ENCODE data around the gene COQ7. TPM values are rescaled to one million over a fixed set of nuclear protein-coding genes. Genes with fewer than 3 reads are reported as not detected.
A peak's percentile ranks its signal among the peaks of the same experiment; 100 is the strongest.

COQ7 gene
- total RNA-seq, 2 experiments from 2014 or later: 13.3 to 16.3 TPM

DNA sequence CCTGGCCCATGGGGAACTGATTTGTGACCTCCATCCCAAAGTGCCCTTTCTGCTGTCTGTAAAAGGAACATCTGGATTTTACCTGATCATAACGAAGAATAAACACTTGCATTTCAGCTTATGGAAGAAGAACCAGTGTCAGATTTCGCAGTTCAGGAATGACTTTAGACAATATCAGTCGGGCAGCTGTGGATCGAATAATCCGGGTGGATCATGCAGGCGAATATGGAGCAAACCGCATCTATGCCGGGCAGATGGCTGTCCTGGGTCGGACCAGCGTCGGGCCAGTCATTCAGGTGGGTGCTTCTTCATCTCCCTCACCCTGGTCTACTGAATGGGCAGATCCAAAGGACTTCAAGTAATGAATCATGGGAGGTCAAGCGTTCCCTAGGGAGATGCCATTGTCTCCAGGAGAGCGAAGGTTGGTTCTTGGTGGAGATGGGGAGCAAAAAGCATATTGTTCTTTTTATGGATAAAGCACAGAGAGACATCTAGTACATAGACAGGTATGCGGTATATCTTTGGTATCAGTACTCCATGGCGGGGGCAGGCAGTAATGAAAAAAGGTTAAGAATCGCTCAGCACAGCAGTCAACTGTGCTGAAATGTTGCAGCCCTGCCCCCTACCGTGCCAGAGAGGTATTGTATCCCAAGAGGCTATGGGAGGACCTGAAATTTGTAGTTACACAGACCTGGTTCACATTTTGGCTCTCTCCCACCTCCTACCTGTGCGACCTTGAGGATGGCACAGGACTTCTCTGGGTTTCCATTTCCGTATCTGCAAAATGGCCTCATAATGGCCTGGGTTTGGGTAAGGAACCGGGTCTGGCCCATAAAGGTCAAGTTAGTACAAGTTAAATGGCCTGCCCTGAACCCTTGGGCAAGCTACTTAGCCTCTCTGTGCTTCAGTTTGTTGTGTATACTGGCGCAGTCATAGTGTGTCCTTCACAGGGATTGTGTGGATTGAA is 4.7 kb downstream of the COQ7 start:
- POLR2A ChIA-PET: no interaction called here
- Mint-ChIP-seq H3K27me3 (no peaks in the 10 kb centered on the region), H3K9me3 (no peaks in the 10 kb centered on the region), H3K36me3 (peaks cover 3% of the 10 kb centered on the region), H3K4me1 (peaks cover 5% of the 10 kb centered on the region), H3K4me3 (no peak overlapping the region), H3K27ac (no peak overlapping the region)
- DNase-seq (peak; percentile 57), ATAC-seq (ENCODE audit: low read depth) (no peak)

DNA sequence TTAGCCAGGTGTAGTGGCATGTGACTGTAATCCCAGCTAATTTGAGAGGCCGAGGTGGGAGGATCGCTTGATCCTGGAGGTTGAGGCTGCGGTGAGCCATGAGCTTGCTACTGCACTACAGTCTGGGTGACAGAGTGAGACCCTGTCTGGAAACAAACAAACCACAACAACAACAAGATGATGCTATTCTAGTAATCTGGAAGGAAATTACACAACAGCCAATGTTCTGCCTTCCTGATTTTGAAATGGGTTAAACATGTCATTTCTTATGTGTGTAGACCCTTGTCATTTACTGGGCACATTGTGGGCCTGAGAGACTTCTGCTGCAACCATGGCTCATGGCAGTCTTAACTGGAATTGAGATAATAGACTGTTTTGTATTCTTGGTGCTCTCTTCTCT is 5.9 kb downstream of the COQ7 start:
- DNase-seq (no peak), ATAC-seq (ENCODE audit: low read depth) (no peak)
- no peaks in the 10 kb centered on the region for H3K9me3 Mint-ChIP-seq
- POLR2A ChIA-PET: no interaction called here
- no peaks in the 10 kb centered on the region for H3K27me3 Mint-ChIP-seq
- peaks cover 3% of the 10 kb centered on the region for H3K4me1 Mint-ChIP-seq
- peaks cover 3% of the 10 kb centered on the region for H3K36me3 Mint-ChIP-seq
- H3K27ac Mint-ChIP-seq: no peak overlapping the region
- no peak overlapping the region for H3K4me3 Mint-ChIP-seq

DNA sequence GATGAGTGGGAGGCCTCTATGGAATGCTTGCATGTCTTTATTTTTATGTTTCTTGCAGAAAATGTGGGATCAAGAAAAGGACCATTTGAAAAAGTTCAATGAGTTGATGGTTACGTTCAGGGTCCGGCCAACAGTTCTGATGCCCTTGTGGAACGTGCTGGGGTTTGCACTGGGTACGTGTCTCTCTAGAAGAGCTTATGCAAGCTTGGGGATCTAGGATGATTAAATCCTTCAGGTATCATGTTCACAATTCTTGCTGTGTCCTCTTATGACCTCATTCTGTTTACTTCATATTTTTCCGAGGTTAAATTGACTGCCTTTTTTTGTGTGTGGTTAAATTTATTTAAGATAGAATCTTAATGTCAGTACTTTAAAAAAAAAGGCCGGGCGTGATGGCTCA is 6.4 kb downstream of the COQ7 start:
- DNase-seq (no peak), ATAC-seq (ENCODE audit: low read depth) (no peak)
- Mint-ChIP-seq H3K36me3 (peaks cover 3% of the 10 kb centered on the region), H3K9me3 (no peaks in the 10 kb centered on the region), H3K4me3 (no peak overlapping the region), H3K27ac (no peak overlapping the region), H3K4me1 (peaks cover under 1% of the 10 kb centered on the region), H3K27me3 (no peaks in the 10 kb centered on the region)
- POLR2A ChIA-PET: no interaction called here

DNA sequence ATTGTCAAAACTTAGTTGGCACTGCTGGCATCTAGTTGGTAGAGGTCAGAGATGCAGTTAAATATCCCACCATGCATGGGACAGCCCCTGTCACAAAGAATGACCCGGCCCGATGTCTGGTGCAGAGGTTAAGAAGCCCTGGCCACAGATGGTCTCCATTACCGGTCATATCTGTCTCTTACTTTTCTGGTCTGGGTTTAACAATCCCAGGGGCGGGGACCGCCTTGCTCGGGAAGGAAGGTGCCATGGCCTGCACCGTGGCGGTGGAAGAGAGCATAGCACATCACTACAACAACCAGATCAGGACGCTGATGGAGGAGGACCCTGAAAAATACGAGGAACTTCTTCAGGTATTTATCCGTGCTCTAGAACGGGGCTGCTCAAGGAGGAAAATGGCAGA is 8.1 kb downstream of the COQ7 start:
- Mint-ChIP-seq H3K4me3 (no peak overlapping the region), H3K4me1 (no peaks in the 10 kb centered on the region), H3K36me3 (peaks cover 4% of the 10 kb centered on the region), H3K9me3 (no peaks in the 10 kb centered on the region), H3K27ac (no peak overlapping the region), H3K27me3 (no peaks in the 10 kb centered on the region)
- ATAC-seq (ENCODE audit: low read depth): no peak
- DNase-seq: no peak
- POLR2A ChIA-PET: no interaction called here

DNA sequence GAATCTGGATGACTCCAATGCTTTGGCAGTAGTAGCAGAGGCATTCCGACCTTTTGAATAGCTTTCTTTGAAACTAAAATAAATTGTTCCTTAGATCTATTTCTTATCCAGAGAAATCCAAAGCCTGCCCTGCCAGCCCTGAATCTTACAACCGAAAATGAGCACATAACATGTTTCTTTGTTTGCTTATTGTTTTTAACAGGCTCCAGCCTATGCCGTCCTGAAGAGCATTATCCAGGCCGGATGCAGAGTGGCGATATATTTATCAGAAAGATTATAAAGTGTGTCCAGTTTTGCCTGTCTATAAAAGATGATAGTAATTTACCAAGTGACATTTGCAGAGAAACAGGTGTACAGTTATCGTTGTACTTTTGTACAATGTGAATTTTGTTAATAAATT is 10.5 kb downstream of the COQ7 start:
- DNase-seq: no peak
- Mint-ChIP-seq H3K27me3 (no peaks in the 10 kb centered on the region), H3K4me3 (no peak overlapping the region), H3K4me1 (no peaks in the 10 kb centered on the region), H3K9me3 (no peaks in the 10 kb centered on the region), H3K27ac (no peak overlapping the region), H3K36me3 (peaks cover 12% of the 10 kb centered on the region)
- POLR2A ChIA-PET: no interaction called here
- no peak for ATAC-seq (ENCODE audit: low read depth)

DNA sequence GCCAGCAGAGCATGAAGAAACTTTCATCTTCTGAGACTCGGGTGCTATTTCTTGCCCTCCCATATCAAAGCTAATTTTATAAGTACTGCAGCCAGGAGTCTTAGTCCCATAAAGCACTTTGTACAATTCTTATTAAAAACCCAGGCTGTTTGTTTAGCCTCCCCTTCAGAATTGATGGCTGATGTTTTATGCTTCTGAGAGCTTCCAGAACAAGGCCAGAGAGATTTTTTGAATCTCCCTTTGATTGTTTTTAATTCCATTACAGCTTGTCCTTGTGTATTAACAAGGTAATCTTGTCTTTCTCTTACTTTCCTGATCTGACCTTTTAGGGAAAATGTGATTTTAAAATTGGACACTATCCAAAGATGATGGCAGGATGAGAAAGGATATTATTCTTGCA is 16.3 kb downstream of the COQ7 start:
- Mint-ChIP-seq H3K4me1 (peaks cover 3% of the 10 kb centered on the region), H3K27ac (no peak overlapping the region), H3K4me3 (no peak overlapping the region), H3K27me3 (peaks cover 22% of the 10 kb centered on the region), H3K36me3 (peaks cover 9% of the 10 kb centered on the region), H3K9me3 (no peaks in the 10 kb centered on the region)
- ATAC-seq (ENCODE audit: low read depth): no peak
- POLR2A ChIA-PET: no interaction called here
- DNase-seq: no peak

DNA sequence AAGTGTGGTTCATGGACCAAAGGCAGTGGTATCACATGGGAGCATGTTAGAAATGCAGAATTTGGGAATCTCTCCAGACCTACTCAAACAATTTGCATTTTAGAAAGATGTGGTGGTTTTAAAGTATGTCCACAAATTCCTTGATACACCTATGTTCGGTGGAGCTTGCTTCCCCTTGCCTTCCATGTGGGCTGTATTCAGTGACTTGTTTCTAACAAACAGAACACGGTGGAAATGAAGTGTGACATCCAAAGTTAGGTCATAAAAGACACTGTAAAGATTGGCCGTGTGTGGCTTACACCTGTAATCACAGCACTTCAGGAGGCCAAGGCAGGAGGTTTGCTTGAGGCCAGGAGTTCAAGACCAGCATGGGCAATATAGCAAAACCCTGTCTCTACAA is 16.7 kb downstream of the COQ7 start:
- H3K4me3 Mint-ChIP-seq: no peak overlapping the region
- H3K36me3 Mint-ChIP-seq: peaks cover 9% of the 10 kb centered on the region
- DNase-seq (no peak), ATAC-seq (ENCODE audit: low read depth) (no peak)
- peaks cover 22% of the 10 kb centered on the region for H3K27me3 Mint-ChIP-seq
- no peak overlapping the region for H3K27ac Mint-ChIP-seq
- H3K4me1 Mint-ChIP-seq: peaks cover 3% of the 10 kb centered on the region
- POLR2A ChIA-PET: no interaction called here
- H3K9me3 Mint-ChIP-seq: no peaks in the 10 kb centered on the region

DNA sequence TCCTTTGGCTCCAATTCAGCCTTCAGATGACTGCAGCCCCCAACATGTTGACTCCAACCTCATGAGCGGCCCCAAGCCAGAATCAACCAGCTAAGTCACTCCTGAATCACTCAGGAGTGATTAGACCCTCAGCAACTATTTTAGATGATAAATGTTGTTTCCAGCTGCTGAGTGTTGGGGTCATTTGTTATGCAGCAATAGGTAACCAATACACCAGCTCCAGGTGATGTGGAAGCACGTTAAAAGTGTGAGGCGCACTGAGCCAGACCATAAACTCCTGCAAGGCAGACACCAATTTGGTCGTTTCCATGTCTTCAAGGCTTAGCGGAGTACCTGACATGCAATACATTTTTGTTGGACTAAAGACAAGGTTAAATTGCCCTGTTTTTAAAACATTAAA is 17.5 kb downstream of the COQ7 start:
- Mint-ChIP-seq H3K27ac (no peak overlapping the region), H3K4me3 (no peak overlapping the region), H3K27me3 (peaks cover 22% of the 10 kb centered on the region), H3K9me3 (no peaks in the 10 kb centered on the region), H3K4me1 (peaks cover 3% of the 10 kb centered on the region), H3K36me3 (peaks cover 9% of the 10 kb centered on the region)
- DNase-seq (no peak), ATAC-seq (ENCODE audit: low read depth) (no peak)
- POLR2A ChIA-PET: interaction anchor here (0.5 kb wide), 1 partner anchor 34 kb away, joined by 3 read pairs; no protein-coding TSS in a partner anchor

DNA sequence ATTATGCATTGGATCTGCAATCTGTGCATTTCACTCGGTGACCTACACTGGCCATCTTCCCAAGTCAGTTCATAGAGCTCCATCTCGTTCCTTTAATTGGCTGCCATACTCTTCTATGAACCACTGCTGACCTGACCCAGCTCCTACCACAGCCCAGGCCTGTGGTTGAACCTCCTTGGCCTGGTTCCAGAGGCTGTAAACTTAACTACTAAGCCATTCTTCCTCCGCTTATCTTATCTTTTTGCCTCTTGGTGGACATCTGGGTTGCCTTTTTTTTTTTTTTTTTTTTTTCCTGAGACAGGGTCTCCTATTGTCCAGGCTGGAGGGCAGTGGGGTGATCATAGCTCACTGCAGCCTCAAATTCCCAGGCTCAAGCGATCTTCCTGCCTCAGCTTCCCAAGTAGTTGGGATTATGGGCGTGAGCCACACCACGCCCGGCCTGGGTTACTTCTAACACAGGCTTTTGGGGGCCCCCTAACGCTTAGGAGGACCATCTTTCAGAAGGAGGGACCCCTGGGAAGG is 18.3 kb downstream of the COQ7 start:
- peaks cover 2% of the 10 kb centered on the region for H3K9me3 Mint-ChIP-seq
- ATAC-seq (ENCODE audit: low read depth): no peak
- peaks cover 7% of the 10 kb centered on the region for H3K36me3 Mint-ChIP-seq
- H3K27ac Mint-ChIP-seq: no peak overlapping the region
- POLR2A ChIA-PET: interaction anchor here (0.9 kb wide), 1 partner anchor 406 kb away, joined by 3 read pairs; no protein-coding TSS in a partner anchor
- peaks cover 24% of the 10 kb centered on the region for H3K27me3 Mint-ChIP-seq
- no peak for DNase-seq
- H3K4me3 Mint-ChIP-seq: no peak overlapping the region
- H3K4me1 Mint-ChIP-seq: peaks cover 3% of the 10 kb centered on the region

DNA sequence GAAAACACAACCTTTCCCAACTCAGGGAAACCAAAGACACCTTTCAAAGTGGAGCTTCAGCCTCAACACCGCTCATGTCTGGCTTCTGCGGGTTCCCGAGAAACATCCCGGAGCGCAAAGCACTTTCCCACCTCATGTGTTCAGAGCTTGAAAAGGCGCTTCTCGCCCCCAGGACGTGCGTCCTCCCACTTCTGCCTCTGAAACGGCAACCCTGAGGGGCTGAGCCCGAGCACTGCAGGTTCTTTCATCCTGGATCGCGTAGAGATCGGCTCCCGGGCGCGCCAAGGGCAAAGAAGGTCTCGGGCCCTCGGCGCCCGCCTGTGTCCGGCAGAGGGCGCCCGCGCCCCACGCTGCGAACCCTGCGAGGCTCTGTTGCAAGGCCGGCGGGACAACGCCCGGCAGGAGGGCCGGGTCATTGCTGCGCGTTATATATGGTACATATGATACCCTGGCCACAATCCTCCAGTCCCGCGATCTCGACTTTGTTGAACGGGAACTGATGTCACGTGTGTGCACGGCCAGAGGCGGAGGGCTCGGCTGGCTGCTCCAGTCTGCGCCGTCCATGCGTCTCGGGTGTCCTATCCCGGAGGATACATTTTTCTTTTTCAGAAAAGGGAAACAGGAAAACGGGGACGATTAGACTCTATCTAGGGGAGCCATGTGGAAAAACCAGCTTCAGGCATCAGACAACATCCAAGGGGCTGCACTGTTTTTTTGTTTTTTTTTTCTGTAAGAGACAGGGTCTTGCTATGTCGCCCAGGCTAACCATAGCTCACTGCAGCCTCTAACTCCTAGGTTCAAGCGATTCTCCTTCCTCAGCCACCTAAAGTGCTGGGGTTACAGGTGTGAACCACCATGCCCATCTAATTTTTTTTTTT is 19.1 kb downstream of the COQ7 start:
- Mint-ChIP-seq H3K36me3 (no peaks in the 10 kb centered on the region), H3K4me1 (peaks cover 3% of the 10 kb centered on the region), H3K4me3 (peak overlapping the region; percentile 67), H3K9me3 (peaks cover 7% of the 10 kb centered on the region), H3K27ac (no peak overlapping the region), H3K27me3 (peaks cover 27% of the 10 kb centered on the region)
- POLR2A ChIA-PET: interaction anchor here (0.9 kb wide), 1 partner anchor 405 kb away, joined by 3 read pairs; no protein-coding TSS in a partner anchor
- peak; percentile 97 for ATAC-seq (ENCODE audit: low read depth)
- DNase-seq: peak; percentile 92

DNA sequence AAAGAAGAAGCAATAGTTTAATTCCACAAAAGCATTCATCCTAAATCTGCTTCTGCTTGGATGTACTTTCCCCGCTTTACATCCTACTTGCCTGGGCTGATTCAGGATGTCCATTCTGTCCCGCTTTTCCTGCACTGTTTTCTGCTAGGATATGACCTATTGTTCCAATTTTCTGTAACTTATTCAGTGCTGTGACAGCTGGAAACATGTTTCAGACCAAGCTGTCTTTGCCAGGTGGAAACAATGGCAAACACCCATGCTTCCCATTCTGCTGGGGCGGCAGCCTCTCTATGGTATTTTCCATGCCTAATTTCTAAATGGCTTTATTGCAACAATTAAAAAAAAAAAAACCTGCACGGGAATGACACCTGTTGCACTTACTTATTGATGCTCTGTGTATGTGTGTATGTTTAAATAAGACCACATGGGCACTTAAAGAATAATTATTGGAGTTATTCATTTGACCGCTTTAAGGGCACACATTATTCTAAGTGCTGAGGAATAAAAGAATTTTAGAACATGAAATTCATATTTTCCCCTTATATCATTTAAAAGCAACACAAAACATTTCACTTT is 21.0 kb downstream of the COQ7 start:
- Mint-ChIP-seq H3K4me1 (peaks cover 3% of the 10 kb centered on the region), H3K9me3 (peaks cover 10% of the 10 kb centered on the region), H3K4me3 (no peak overlapping the region), H3K27ac (no peak overlapping the region), H3K27me3 (peaks cover 34% of the 10 kb centered on the region), H3K36me3 (no peaks in the 10 kb centered on the region)
- no peak for DNase-seq
- ATAC-seq (ENCODE audit: low read depth): no peak
- POLR2A ChIA-PET: no interaction called here

DNA sequence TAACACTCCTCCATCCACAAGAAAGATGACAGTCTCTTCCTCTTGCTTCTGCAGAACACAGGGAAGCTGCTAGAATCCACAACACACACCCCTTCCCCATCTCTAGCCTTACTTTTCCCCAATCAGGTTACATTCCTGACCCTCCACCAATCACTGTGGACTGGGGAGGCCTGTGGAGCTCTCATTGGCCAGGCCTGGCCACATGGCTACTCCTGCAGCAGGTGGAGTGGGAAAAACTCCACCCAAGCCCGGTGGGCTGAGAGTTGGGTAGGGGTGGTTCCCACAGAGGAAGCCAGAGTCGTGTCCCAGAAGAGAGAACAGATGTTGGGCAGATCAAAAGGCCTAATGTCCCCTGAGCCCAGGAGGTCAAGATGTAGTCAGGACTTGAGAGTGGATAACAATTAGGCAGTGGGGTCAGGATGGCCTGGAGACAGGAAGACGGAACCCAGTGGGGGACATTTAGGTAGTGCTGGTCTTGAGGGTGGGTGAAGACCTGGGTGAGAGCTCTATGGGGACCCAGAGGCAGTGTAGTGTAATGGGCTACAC is 22.1 kb downstream of the COQ7 start:
- POLR2A ChIA-PET: no interaction called here
- Mint-ChIP-seq H3K4me3 (no peak overlapping the region), H3K4me1 (peaks cover 3% of the 10 kb centered on the region), H3K27ac (no peak overlapping the region), H3K9me3 (peaks cover 10% of the 10 kb centered on the region), H3K27me3 (peaks cover 30% of the 10 kb centered on the region), H3K36me3 (no peaks in the 10 kb centered on the region)
- ATAC-seq (ENCODE audit: low read depth): no peak
- no peak for DNase-seq

DNA sequence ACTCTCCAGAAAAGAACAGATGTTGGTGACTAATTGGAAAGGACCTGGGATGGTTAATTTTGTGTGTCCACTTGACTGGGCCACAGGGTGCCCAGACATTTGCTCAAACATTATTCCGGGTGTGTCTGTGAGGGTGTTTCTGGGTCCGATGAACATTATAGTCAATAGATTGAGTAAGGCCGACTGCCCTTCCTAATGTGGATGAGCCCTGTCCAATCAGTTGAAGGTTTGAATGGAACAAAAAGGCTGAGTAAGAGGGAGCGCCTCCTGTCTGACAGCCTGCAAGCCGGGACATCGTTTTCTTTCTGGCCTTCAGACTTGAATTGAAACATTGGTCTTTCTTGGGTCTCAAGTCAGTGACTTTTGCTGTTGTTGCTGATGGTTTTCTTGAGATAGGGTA is 23.5 kb downstream of the COQ7 start:
- Mint-ChIP-seq H3K27me3 (peaks cover 17% of the 10 kb centered on the region), H3K27ac (no peak overlapping the region), H3K4me1 (peaks cover 9% of the 10 kb centered on the region), H3K4me3 (no peak overlapping the region), H3K9me3 (peaks cover 10% of the 10 kb centered on the region), H3K36me3 (peaks cover 1% of the 10 kb centered on the region)
- DNase-seq (no peak), ATAC-seq (ENCODE audit: low read depth) (no peak)
- POLR2A ChIA-PET: no interaction called here

Measured in activated naive CD8-positive, alpha-beta T cell treated with anti-CD3 and anti-CD28 coated beads, Interleukin-2, amount 10 ng/mL, durations not matched to agents 7 days and 5 days (primary cell).